Lower leg skin (tissue), 3 donors: Measurements from ENCODE around the gene RNF6.

ENCODE experiments used
- POLR2A ChIP-seq, 2 donors: fragments of 450-650 bp; IDR thresholded peaks; one replicate each; pipeline ENCODE4 v1.6.1; 2016 to 2017; ENCODE audit warnings: antibody characterized with exemption in 2 of 2, mild to moderate bottlenecking in 1 of 2, moderate library complexity in 1 of 2
- TF ChIP-seq, protein P1 (sequence below), 3 donors: fragments of 450-650 bp; IDR thresholded peaks; one replicate each; pipeline ENCODE4 v1.5.1; 2016; ENCODE audit warnings: antibody characterized with exemption in 3 of 3, mild to moderate bottlenecking in 3 of 3, moderate library complexity in 2 of 3

DNA sequence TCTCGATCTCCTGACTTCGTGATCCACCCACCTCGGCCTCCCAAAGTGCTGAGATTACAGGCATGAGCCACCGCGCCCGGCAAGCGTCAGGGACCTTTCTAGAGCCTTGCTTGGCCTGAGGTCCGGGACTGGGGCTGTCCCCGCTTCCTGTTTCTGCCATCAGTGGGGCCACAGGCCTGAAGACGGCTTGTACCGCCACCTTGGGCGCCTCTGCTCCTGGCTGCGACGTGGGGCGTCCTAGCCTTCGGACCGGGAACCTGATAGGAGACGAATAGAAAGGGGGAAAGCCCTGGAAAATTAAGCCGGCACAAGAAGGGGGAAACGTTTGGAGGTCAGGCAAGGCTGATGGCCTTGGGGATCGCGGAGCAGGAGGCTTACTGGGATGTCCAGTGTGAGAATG lies 35.1 kb downstream of the RNF6 start:
- TF ChIP-seq, protein P1, sequence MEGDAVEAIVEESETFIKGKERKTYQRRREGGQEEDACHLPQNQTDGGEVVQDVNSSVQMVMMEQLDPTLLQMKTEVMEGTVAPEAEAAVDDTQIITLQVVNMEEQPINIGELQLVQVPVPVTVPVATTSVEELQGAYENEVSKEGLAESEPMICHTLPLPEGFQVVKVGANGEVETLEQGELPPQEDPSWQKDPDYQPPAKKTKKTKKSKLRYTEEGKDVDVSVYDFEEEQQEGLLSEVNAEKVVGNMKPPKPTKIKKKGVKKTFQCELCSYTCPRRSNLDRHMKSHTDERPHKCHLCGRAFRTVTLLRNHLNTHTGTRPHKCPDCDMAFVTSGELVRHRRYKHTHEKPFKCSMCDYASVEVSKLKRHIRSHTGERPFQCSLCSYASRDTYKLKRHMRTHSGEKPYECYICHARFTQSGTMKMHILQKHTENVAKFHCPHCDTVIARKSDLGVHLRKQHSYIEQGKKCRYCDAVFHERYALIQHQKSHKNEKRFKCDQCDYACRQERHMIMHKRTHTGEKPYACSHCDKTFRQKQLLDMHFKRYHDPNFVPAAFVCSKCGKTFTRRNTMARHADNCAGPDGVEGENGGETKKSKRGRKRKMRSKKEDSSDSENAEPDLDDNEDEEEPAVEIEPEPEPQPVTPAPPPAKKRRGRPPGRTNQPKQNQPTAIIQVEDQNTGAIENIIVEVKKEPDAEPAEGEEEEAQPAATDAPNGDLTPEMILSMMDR (IDR thresholded peaks at IDR 0.05) = no peak
- no peak for TF ChIP-seq POLR2A (IDR thresholded peaks at IDR 0.05)
